Epithelial cell of proximal tubule (primary cell): Measurements from ENCODE around the gene TMEM109. TPM values are rescaled to one million over a fixed set of nuclear protein-coding genes. Genes with fewer than 3 reads are reported as not detected.

Experiments used
- DNase-seq: peaks from one replicate; pipeline ENCODE4 v3.0.0-alpha.2; 2011; ENCODE audit warnings: low read depth
- H3K4me3 ChIP-seq: 2 replicates; pipeline ENCODE4 v1.5.1; 2011; ENCODE audit warnings: low read depth, mild to moderate bottlenecking, low read length
- total RNA-seq: library from RNA; depleted of rRNA; stranded (reverse); fragments of >200 nt; gene quantifications from 2 replicates; pipeline ENCODE4 v1.2.3, GENCODE V29; 2015
- TF ChIP-seq, protein P1 (sequence below): conservative IDR thresholded peaks from 2 replicates; pipeline ENCODE4 v1.5.1; 2012; ENCODE audit warnings: low read depth, mild to moderate bottlenecking, low read length

TMEM109 gene
- total RNA-seq, 1 donor from 2014 or later = 95.4 TPM

DNA sequence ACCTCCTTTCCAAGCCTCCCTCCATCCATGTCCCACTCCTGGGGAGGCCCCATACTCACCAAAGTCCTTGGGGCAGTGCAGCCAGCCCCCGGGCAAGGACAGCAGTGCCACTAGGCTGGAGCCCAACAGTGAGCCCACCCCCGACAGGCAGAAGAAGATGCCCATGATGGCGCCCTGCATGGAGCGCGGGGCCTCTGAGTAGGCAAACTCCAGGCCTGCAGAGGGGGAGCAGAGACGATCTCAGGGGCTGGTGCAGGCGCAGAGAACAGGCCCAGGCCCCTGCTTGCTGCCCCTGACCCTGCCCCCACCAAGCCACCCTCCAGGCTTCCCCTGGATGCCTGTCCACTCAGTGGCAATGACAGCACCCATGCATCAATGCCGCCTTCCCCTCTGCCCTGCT lies 23.9 kb downstream of the TMEM109 start:
- TF ChIP-seq, protein P1, sequence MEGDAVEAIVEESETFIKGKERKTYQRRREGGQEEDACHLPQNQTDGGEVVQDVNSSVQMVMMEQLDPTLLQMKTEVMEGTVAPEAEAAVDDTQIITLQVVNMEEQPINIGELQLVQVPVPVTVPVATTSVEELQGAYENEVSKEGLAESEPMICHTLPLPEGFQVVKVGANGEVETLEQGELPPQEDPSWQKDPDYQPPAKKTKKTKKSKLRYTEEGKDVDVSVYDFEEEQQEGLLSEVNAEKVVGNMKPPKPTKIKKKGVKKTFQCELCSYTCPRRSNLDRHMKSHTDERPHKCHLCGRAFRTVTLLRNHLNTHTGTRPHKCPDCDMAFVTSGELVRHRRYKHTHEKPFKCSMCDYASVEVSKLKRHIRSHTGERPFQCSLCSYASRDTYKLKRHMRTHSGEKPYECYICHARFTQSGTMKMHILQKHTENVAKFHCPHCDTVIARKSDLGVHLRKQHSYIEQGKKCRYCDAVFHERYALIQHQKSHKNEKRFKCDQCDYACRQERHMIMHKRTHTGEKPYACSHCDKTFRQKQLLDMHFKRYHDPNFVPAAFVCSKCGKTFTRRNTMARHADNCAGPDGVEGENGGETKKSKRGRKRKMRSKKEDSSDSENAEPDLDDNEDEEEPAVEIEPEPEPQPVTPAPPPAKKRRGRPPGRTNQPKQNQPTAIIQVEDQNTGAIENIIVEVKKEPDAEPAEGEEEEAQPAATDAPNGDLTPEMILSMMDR = no peak

DNA sequence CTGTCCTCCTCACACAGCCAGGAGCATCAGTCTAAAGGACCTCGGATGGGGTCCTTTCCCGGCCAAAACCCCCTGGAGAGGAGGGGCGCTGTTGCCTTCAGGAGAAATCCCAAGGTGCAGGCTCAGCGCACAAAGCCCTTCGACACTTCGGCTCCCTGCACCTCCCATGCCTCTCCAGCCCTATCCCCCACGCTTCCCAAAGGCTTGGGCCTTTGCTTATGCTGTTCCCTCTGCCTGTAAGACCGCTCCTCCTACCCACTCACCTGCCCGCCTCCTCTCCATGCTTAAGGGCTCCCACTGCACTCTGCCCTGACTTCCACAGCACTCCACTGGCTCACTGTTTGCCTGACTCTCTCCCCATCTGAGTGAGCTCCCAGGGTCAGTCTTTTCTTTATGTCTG lies 24.5 kb downstream of the TMEM109 start:
- DNase-seq = no peak
- TF ChIP-seq, protein P1 = no peak
- no peak overlapping the region for H3K4me3 ChIP-seq

More for the DNA sequence above, 23.9 kb downstream of the TMEM109 start:
- no peak overlapping the region for H3K4me3 ChIP-seq
- DNase-seq = no peak

- TF ChIP-seq, protein P1 = no peak
- no peak for DNase-seq
- no peak overlapping the region for H3K4me3 ChIP-seq
Measured at GRCh38 chr11:60939301-60939700, 25.3 kb downstream of the TMEM109 start.

- TF ChIP-seq, protein P1 = no peak
- H3K4me3 ChIP-seq = no peak overlapping the region
- no peak for DNase-seq
Measured at GRCh38 chr11:60939855-60940254, 25.9 kb downstream of the TMEM109 start.

DNA sequence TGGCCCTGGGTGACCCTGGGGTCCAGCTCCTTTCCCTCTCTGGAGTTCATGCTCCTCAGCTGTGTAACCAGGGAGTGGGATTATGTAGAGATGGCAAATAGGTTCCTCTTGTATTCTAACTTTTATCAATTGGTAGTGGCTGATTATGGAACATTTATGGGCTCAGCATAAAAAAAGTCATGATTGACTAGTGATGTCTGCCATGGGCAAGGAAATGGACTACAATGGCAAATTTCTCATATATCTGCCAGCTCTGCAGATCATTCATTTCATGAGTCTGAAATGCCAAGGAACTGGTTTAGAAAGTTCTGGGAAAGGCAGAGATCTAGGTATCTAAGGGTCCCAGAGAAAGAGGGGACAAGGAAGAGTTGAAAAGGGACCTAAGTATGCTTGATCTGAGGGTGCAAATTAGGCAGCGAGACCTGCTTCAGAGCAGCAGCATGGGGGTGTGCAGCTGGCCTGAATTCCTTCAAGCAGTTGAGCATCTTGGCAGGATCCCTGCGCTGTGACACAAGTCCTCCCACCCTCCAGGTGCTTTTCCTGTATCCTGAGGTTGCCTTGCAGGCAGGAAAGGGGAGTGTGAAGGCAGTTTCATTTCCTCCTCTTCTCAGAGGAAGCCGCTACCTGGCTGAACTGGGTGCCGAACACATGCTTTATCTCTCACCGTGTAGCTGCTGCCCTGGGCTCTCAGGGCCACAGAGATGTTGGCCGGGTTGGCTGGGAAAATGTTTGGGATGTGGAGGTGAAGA lies 27.6 kb downstream of the TMEM109 start:
- no peak for DNase-seq
- TF ChIP-seq, protein P1 = no peak
- H3K4me3 ChIP-seq = no peak overlapping the region

DNA sequence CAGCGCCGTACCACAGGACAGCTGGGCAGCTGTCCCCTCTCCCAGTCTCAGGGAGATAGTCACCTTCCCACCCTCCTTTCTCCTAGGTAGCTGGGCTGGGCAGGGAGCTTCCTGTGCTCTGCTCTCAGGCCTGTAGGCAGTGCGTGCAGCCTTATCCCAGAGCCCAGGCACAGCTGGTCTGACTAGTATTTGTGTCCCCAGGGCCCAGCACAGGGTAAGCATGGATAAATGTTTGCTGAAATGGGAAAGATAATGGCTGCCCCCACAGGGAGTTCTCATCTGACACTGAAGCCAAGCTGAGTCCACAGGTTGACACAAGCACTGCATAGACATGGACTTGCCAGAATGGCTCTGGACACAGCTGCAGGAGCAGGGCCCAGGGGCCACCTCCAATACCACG lies 28.3 kb downstream of the TMEM109 start:
- TF ChIP-seq, protein P1 = no peak
- no peak for DNase-seq
- no peak overlapping the region for H3K4me3 ChIP-seq
